Stimulated activated CD4-positive, alpha-beta T cell treated with anti-CD3 and anti-CD28 coated beads, TNF-alpha, amount 100 ng/mL, for 48 hours (primary cell): Measurements from ENCODE around the gene HADH.
"Not testable (repeated sequence)": the region's sequence is repeated elsewhere in the genome, so short reads cannot be mapped to it uniquely, and the experiment has no call there.

Experiments
- DNase-seq, 3 donors: peaks; one replicate each; pipeline ENCODE4 v3.0.0-alpha.2; 2020; ENCODE audit warnings: low read depth in 3 of 3

The HADH gene

GRCh38 chr4:107989537-107990386, at the start of gene HADH:
Gene HADH, plus strand, starts transcription at chr4:107989889. Its CDS starts 44 bp downstream, at chr4:107989933.
- peak; percentile 89 to 92 (median 89) for DNase-seq

GRCh38 chr4:107945809-107946208, 43.9 kb upstream of the HADH start:
- DNase-seq: no peak

DNA sequence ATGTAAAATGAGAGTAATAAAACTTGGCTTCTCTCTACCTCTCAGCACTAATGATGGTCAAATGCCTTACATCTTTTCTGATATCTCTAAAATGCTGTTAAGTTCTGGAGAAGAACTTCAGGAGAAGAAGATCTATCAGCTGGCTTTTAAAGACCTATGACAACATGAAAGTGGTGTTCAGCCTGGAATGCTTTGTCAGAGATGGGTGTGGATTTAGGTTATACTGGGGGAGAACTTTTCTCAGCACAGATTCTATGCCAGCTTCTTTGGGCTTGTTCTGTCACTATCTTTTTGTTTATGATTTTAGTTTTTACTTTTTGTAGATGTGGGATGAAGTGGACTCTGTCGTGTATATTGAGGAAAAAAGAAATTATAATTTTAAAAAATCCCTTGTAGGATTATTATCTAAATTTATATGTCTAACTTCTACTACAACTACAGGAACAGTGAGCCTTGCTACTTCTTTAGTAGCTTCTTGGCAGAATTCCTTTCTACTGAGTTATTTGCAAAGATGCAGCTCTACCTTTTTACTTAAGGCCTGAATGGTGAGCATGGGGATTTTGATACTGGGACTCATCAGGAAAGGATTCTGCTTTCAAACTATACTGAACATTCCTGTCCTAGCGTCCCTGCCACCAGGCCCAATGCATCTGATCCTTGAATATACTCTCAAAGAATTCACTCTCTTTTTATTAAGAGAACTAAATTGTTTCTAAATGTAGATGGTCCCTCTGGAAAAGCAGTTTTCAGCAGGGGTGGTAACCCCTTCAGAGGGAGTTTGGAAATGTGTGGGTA, 38.7 kb upstream of the HADH start:
- no peak for DNase-seq

DNA sequence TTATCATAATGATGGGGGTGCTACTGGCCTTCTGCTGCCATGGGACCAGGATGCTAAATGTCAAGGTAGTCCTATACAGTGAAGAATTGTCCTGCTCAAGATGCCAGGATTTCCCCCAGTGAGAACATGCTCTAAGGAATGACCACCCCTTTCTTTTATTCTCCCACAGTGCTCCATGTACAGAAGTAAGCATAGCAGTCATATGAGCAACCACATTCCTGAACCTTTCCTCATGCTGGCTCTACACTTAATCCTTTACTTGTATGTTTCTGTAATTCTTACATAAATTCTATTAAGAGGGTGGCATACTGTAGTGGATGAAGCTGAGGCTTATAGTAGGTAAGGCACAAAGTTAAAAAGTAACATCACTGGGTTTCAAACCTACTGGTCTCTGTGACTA, 38.1 kb upstream of the HADH start:
- no peak for DNase-seq

GRCh38 chr4:107956011-107956410, 33.7 kb upstream of the HADH start:
- no peak for DNase-seq

DNA sequence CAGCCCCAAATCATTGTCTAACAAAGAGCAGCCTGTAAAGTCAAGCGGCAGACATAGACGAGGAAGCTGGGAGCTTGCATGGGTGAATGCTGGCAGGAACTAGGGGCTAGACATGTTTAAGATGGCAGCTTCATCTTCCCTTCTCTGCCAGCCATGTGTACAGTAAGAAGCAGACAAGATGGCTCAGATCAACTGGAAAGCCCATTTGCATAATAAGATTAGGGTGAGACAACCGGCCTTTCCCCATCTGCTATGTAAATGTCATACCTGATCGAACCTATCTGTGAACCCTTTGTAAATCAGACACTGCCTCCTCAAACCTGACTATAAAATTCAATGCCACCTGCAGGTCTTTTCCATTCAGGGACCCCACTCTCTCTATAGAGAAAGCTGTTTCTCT, 22.8 kb upstream of the HADH start:
- no peak for DNase-seq

- not testable (repeated sequence) for DNase-seq
Observed at GRCh38 chr4:107967519-107967918, 22.2 kb upstream of the HADH start.

DNA sequence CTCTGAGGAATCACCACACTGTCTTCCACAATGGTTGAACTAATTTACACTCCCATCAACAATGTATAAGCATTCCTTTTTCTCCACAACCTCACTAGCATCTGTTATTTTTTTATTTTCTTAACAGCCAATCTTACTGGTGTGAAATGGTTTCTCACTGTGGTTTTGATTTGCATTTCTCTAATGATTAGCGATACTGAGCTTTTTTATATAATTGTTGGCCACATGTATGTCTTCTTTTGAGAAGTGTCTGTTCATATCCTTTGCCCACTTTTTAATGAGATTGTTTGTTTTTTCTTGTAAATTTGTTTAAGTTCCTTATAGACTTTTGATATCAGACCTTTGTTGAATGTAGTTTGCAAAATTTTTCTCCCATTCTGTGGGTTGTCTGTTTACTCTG, 21.8 kb upstream of the HADH start:
- DNase-seq: not testable (repeated sequence)

DNA sequence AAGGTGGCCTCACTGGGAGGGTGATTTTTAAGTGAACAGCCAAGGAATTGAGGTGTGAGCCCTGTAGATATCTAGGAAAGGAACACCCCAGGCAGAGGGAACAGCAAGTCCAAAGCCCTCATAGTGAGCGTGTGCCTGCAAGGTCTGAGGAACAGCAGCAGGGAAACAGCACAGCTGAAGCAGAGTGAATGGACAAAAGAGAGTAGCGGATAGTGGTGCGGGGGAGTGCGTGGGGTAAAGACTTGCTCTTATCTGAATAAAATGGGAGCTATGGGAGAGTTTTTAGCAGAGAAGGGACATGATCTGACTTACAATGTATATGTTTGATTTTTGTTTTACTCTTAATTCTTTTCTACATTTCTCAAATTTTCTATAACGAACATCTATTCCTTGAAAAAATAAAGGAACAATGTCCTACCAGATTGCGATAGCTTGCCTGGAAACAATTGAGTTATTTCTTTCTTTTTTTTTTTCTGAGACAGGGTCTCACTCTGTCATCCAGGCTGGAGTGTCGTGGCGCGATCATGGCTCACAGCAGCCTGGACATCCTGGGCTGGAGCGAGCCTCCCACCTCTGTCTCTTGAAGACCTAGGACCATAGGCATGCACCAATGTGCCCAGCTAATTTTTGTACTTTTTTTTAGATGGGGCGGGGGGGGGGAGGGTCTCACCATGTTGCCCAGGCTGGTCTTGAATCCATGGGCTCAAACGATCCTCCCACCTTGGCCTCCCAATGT, 19.5 kb upstream of the HADH start:
- no peak for DNase-seq

DNA sequence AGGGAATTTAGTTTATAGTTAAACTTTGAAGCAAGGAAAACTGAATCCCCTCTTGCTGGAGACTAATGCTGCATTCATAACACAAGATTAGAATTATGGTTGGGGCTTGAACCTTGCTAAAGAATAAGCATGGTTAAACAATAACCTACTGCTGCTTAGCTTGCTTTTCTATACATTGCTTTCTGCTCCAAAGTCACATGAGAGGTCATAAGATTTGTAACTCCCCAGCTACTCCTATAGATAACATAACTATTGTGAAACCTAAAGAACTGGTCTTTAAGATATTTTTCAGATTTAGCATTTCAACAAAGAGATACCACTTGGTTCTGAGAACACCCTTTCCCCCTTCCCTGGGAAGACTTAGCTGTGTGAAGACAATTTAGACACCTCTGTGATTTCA, 17.1 kb upstream of the HADH start:
- DNase-seq: no peak

- DNase-seq: no peak
Observed at GRCh38 chr4:107974523-107974922, 15.2 kb upstream of the HADH start.

GRCh38 chr4:107977482-107977881, 12.2 kb upstream of the HADH start:
- DNase-seq: no peak

DNA sequence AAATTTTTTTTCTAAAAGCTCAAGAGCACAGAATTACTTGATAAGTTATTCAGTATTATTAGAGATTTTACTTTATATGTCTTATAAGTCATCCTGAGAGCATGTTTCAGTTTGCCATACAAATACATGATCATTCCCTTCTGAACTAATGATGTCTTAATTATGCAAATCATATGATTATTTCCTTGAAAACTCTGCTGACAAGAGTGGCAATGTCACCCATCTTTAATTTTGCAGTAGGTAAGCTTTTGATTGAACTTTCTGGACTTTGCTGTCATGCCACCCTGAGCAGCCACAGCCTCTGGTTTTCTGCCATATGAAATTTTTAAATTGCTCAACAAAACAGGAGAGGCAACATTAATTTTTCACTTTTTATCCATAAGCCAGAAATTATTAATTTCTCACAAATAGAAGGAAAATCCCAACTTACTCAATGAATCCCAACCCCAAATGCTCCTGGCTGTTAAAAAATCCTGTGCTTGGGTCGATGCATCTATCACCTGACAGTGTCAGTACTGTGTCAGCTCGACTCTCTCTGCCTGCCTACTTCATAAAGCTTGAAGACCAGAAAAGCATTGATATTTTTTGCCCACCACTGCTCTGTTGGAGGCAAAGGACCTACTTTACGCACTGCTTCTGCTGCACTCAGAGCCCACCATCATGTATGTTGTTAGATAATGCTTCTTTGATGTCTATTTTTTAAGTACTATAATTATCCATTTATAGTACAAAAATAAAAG, 11.6 kb upstream of the HADH start:
- no peak for DNase-seq

- no peak for DNase-seq
Observed at GRCh38 chr4:107978716-107979451, 10.8 kb upstream of the HADH start.

- DNase-seq: no peak
Observed at GRCh38 chr4:107987916-107988762, 1.6 kb upstream of the HADH start.

DNA sequence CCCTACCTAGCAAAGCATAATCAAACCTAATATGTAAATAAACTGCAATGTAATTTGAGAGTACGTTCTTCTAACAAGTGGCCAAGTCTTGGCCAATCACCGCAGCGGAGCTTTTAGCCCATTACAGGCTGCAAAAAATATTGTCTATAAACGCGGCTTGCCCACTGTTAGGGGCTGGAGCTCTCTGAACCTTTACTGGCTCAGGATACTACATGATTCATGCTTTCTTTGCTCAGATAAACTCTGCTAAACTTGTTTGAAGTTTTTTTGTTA, 990 bp upstream of the HADH start:
- DNase-seq: no peak

GRCh38 chr4:107989162-107989536, 540 bp upstream of the HADH start:
- no peak for DNase-seq

DNA sequence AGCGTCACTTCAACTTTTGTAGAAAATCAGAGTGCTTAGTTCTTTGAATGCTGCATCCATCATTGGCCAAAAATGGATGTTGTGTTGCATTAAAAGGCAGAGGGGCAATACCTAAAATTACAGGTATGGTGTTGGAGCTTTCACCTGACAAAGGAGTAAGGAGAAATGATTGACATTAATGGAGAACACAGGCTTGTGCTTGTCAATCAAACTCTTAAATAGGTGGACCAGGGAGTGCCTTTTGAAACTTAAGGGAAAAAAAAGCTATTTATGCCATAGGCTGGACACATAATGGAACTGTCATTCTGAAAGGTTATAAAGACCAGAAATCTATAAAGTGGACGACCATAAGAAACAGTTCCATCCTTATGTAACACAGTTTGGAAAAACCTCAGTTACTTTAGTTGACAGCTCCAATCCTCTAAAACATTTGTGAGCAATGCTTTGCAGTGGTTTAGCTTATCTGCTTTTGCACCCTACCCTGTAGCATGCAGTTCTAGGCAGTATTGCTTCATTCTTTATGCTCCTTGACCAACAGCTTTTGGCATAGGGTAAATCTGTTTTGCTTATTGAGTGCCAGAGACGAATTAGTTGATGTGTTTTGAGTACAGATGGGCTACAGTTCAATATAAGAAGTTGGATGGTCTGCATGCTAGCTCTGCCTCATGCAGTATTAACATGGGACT, 2.4 kb downstream of the HADH start:
- no peak for DNase-seq

DNA sequence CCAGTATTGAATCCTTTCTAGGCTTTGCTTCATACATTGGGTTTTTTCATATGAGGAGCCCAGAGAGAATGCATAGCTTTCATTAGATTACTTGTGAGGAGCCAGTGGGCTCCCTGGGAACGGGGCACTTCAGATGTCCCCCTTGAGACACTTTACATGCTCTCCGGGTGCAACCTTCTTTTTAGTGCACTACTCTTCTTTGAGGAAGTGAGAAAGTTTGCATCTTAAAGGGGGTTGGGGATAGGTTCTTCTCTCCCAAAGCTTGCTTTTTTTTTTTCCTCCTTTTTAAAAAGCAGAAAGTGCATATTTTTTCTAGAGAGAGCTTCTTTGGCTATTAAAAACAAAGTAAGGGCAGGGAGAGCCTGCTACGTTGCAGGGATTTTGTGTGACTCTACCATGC, 4.3 kb downstream of the HADH start:
- no peak for DNase-seq

DNA sequence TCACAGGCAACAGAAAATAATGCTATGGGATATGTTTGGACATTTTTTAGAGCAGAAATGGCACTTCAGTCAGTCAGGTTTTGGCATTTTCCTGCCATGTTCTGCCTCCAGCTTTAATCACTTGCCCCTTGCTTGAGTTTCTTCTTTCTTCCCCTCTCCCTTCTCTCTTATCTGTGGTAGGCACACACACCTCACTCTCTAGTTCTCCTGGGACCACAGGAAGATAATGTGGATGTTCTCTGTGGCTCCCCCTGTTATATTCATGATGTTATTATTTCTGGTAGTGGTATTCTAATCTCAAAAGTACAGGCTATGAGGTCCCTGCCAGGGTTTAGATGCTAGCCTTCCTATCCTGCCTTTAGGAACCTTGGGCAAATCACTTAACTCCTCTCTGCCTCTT, 5.2 kb downstream of the HADH start:
- no peak for DNase-seq
